NCI-H1092 (cell line): ENCODE results near the gene GOPC.
"Not testable (repeated sequence)": the region's sequence is repeated elsewhere in the genome, so short reads cannot be mapped to it uniquely, and the experiment has no call there.

ENCODE experiments used
- DNase-seq: peaks from one replicate; lab custom pipeline; 2025; lab: John Stamatoyannopoulos, UW

GOPC gene

GRCh38 chr6:117548797-117549301, 53.5 kb downstream of the GOPC start:
- no peak for DNase-seq

- DNase-seq, result peak; percentile 24
Measured at GRCh38 chr6:117547688-117548621, 54.4 kb downstream of the GOPC start.

GRCh38 chr6:117546674-117547073, 55.6 kb downstream of the GOPC start:
- DNase-seq, result no peak

- no peak for DNase-seq
Measured at GRCh38 chr6:117545161-117545595, 57.1 kb downstream of the GOPC start.

GRCh38 chr6:117544716-117545115, 57.6 kb downstream of the GOPC start:
- DNase-seq, result no peak

GRCh38 chr6:117542493-117542892, 59.8 kb downstream of the GOPC start:
- no peak for DNase-seq

- no peak for DNase-seq
Measured at GRCh38 chr6:117540670-117541069, 61.6 kb downstream of the GOPC start.

- no peak for DNase-seq
Measured at GRCh38 chr6:117538615-117539014, 63.7 kb downstream of the GOPC start.

GRCh38 chr6:117536317-117536716, 66.0 kb downstream of the GOPC start:
- DNase-seq, result no peak

- DNase-seq, result no peak
Measured at GRCh38 chr6:117534974-117535373, 67.3 kb downstream of the GOPC start.

GRCh38 chr6:117533775-117534174, 68.5 kb downstream of the GOPC start:
- DNase-seq, result no peak

GRCh38 chr6:117531809-117532725, 70.2 kb downstream of the GOPC start:
- no peak for DNase-seq

- no peak for DNase-seq
Measured at GRCh38 chr6:117531346-117531745, 71.0 kb downstream of the GOPC start.

- DNase-seq, result no peak
Measured at GRCh38 chr6:117530467-117531242, 71.7 kb downstream of the GOPC start.

- no peak for DNase-seq
Measured at GRCh38 chr6:117525607-117526006, 76.7 kb downstream of the GOPC start.

- no peak for DNase-seq
Measured at GRCh38 chr6:117521791-117522502, 80.4 kb downstream of the GOPC start.

- no peak for DNase-seq
Measured at GRCh38 chr6:117520603-117521395, 81.5 kb downstream of the GOPC start.

- no peak for DNase-seq
Measured at GRCh38 chr6:117518870-117519269, 83.4 kb downstream of the GOPC start.

- not testable (repeated sequence) for DNase-seq
Measured at GRCh38 chr6:117517995-117518394, 84.3 kb downstream of the GOPC start.

GRCh38 chr6:117515326-117515725, 87.0 kb downstream of the GOPC start:
- DNase-seq, result no peak
